Tibial nerve (tissue), 4 donors: Measurements from ENCODE around the gene C1QBP.

Source experiments
- CTCF ChIP-seq, 5 experiments: fragments of 200-600 bp in 3 of 5; fragments of 450-650 bp in 2 of 5; sonication (generic) in 3 of 5; IDR thresholded peaks; one replicate each; pipeline ENCODE4 v1.5.1; 2016 to 2019; ENCODE audit warnings: antibody characterized with exemption in 5 of 5, mild to moderate bottlenecking in 3 of 5, moderate library complexity in 2 of 5
- EP300 ChIP-seq, 2 donors: sonication (generic); formaldehyde crosslinking; IDR thresholded peaks; one replicate each; pipeline ENCODE4 v1.6.1; 2017; ENCODE audit warnings: antibody characterized with exemption in 2 of 2, mild to moderate bottlenecking in 1 of 2
- POLR2A ChIP-seq, 2 donors: fragments of 450-650 bp; IDR thresholded peaks; one replicate each; pipeline ENCODE4 v1.6.1; 2017; ENCODE audit warnings: antibody characterized with exemption in 2 of 2, mild to moderate bottlenecking in 2 of 2, moderate library complexity in 2 of 2

- TF ChIP-seq CTCF (IDR thresholded peaks at IDR 0.05) (no peak), POLR2A (IDR thresholded peaks at IDR 0.05) (no peak), EP300 (IDR thresholded peaks at IDR 0.05) (no peak)
These were observed 39.2 kb downstream of the C1QBP start for GRCh38 chr17:5399767-5400166.
